NCI-H1436 treated with DMSO at 0.1 percent for 48 hours (cell line): ENCODE results near the gene CLSTN1.

Source experiments
- DNase-seq: peaks from one replicate; lab custom pipeline; 2025; lab: John Stamatoyannopoulos, UW

The CLSTN1 gene

GRCh38 chr1:9850442-9851162, 26.8 kb upstream of the CLSTN1 start:
- no peak for DNase-seq

GRCh38 chr1:9849691-9850441, 26.1 kb upstream of the CLSTN1 start:
- DNase-seq = peak; percentile 82

DNA sequence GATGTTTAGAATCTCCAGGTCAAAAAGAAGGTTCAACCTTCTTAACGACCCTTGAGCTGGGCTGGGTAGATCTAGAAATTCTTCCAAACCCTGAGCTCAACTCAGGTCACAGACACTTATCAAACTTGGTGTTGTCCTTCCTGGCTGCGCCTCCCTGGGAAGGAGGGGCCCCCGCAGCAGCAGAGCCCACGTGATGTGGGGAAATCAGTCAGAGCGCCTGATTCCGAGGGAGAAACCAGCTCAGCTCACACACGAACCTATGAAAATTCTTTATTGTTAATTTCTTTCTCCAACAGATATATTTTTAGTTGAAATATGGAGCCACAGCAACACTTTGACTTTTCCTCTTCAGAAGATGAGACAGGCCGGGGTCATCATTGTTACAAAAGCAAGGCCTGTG, 24.3 kb upstream of the CLSTN1 start:
- DNase-seq = no peak

GRCh38 chr1:9847269-9847668, 23.5 kb upstream of the CLSTN1 start:
- DNase-seq = no peak

GRCh38 chr1:9846611-9847171, 22.9 kb upstream of the CLSTN1 start:
- DNase-seq = no peak

- DNase-seq = no peak
Measured at GRCh38 chr1:9845914-9846313, 22.1 kb upstream of the CLSTN1 start.

DNA sequence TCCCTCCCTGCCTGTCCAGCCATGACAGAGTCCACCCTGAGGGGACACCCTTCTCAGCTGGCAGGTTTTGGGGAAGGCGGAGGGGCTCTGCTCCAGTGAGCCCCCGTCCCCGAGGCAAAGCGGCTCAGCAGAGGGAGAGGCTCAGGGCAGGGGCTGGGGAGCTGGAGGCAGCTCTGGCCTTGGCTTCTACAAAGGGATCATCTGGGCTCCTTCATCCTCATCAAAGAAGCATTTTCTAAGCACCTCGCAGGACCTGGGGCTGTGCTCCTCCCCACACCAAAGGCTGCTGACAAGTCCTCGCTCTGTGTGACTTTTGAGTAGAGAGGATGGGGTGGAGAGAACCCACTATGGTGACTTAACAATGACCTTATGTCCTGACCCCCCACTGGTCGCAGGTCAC, 21.0 kb upstream of the CLSTN1 start:
- DNase-seq = no peak

GRCh38 chr1:9844106-9844505, 20.3 kb upstream of the CLSTN1 start:
- no peak for DNase-seq

DNA sequence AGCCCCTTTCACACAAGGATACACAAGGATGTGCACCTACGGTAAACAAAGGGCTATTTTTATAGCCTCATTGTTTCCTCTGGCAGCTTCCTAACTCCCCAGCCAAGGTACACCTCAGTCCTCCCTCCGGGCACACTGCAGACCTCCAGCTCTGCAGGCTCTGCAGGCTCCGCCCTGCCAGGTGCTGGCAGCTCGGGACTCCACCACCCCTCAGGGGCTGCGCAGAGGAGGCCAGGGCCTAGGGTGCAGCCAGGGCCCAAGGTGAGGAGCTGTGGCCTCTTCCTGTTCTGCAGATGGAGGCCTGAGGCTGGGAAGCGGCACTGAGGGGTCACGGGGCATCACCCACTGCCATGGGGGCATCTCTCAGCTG, 19.8 kb upstream of the CLSTN1 start:
- DNase-seq = no peak

GRCh38 chr1:9842781-9843575, 19.2 kb upstream of the CLSTN1 start:
- DNase-seq = no peak

- no peak for DNase-seq
Measured at GRCh38 chr1:9842073-9842711, 18.4 kb upstream of the CLSTN1 start.

DNA sequence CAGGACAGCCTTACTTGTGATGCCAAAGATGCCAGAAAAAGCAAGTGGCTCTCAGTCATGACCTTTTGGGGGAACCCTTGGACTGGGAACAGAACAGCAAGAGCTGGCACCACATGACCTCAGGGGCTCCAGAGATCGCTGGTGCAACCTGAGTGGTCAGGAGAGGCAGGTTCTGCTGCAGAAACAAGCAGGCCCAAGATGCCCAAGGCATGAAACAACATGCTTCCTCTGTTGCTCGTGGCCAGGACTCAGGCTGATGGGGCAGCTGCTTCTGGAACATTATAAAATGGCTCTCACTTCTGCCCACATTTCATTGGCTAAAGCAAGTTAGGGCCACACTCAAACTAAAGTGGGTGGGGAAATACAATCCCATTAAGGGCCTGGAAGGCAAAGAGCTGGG, 17.7 kb upstream of the CLSTN1 start:
- no peak for DNase-seq

DNA sequence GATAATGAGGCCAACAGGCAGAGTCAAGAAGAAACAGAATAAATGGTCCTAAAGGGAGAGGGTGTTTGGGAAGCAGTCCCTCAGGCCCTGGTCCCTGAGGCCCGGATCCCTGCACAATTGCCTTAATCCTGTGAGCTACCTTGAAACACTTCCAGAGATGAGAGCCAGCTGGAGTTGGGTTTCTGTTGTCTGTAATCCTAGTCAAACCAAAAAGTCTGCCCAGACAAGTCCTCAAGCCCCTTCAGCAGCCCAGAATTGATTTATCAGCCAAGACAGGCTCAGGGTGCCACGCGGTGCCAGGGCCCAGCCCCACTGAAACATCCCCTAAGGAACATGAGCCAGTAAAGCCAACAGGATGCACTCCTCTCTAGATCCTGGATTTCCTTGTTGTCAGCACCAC, 16.4 kb upstream of the CLSTN1 start:
- no peak for DNase-seq

- no peak for DNase-seq
Measured at GRCh38 chr1:9838946-9839345, 15.2 kb upstream of the CLSTN1 start.

DNA sequence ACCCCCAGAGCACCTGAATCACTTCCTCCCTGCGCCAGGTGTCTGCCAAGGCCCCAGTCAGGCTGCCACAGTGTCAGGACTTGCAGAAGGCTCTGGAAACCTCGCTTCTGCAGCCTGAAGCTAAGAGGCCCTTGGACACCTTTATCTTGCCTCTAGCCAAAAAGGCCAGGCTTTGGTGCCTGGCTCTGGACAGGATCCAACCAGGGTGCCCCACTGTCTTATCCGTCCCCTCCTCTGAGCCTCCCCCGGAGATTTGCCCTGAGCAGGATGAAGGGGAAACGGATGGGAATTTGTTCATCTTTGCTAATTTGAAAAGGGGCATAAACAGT, 12.8 kb upstream of the CLSTN1 start:
- no peak for DNase-seq

DNA sequence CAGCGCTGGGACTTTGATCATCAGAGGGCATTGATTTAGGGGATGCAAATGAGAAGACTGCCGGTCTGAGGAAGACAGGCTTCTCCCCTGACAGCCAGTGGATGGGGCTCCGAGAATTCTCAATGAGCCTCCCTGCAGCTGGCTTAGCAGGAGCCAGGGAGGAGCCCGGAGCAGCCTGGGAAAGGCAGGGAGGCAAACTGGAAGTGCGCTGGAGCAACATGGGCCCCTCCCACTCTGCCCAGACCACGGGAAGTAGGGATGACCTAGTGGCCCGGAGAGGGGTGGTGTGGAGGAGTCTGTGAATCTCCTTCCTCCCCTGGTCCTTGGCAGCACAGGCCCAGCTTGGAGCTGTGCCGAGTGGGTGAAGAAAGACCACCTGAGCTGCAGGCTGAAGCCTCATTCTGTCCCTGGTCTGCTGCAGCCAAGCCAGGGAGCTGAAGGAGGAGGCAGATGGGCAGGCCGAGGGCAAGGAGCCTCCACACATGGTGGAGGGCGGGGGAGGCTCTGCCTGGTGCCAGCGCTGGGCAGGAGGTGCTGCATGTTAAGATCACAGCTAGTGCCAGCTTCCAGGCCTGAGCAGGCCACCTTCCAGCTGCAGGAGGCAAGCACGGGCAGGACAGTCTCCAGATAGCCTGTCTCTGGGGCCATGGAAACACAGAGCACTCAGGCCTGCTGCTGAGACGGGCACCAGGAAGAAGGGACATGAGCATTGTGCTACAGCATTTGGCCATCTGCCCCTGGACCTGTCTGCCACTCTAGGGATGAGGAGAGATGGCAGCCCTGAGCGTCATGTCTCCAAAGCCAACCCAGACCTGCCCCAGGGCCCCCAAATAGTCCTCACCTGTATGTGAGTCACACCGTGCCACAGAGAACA, 12.2 kb upstream of the CLSTN1 start:
- DNase-seq = no peak

DNA sequence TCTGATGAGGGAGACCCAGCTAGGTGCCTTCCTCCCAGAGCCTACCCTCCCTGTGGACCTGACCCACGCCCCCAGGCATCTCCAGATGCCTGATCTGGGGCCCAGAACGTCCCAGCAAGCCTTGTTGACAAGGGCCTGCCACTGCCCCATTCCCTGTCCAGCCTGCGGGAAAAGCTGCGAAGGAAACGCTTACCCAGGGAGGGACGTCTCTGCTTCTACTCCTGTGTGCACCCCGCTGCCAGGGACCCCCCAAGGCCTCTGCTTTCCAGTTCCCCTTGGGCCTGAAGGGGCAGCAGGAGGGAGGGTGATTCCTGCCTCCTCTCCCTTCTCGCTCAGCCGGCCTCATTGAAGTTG, 11.6 kb upstream of the CLSTN1 start:
- no peak for DNase-seq

DNA sequence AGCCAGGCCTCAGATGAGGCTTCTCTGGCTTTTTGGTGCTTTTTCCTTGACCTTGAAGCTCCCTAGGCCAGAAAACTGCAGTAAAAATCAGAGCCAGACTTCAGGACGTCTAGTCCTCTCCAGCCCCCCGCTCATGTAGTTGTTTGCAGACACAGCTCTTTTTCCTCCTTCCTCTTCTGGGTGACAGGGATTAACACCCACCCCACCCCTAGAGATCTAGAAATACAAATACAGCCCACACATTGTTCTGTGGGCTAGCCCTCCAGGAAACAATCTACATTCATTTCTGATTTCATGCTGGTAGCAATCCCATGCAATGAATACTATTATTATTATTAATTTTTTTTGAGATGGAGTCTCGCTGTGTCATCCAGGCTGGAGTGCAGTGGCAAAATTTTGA, 9.9 kb upstream of the CLSTN1 start:
- DNase-seq = no peak

- DNase-seq = no peak
Measured at GRCh38 chr1:9827558-9828185, 3.9 kb upstream of the CLSTN1 start.

DNA sequence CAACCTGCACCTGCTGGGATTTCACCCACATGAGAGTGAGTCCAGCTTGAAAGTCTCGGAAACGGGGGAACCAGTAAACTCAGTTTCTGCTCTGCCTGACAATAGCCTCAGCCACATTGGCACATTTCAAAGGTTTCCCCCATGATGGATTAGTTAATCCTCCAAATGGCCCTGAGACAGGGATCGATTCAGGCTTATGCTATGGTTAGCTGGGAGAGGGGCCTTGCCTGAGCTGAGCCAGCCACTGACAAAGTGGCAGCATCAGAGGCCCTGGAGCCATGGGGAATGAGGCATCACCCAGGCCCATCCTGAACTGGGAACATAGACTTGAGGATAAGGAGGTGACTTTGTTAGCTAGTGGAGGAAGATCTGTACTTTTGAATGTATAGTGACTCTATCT, 2.9 kb upstream of the CLSTN1 start:
- DNase-seq = no peak

DNA sequence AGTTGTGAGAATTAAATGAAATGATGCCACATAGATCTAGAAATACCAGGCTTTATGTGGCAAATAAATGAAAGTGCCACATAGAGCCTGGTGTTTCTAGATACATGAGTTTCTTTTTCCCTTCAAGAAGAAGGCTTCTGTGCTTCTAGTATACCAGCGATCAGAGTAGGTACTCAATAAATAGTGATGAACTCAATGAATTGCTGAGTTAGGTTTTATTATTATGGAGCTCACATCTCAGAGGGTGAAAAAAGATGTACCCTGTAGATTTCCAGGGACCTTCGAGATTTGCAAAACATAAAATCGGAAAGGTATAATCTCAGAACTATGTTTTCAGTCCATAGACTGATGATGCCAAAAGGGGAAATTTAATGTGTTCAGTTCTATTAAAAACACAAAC, 2.3 kb upstream of the CLSTN1 start:
- no peak for DNase-seq
